ENCODE data around the gene PRSS27. TPM values are rescaled to one million over a fixed set of nuclear protein-coding genes. Genes with fewer than 3 reads are reported as not detected.

The PRSS27 gene
- total and polyA plus RNA-seq, 2 donors (not counting 3 experiments of a cell fraction or from before 2014, with no cell fraction given) = 0.33 to 0.53 TPM

DNA sequence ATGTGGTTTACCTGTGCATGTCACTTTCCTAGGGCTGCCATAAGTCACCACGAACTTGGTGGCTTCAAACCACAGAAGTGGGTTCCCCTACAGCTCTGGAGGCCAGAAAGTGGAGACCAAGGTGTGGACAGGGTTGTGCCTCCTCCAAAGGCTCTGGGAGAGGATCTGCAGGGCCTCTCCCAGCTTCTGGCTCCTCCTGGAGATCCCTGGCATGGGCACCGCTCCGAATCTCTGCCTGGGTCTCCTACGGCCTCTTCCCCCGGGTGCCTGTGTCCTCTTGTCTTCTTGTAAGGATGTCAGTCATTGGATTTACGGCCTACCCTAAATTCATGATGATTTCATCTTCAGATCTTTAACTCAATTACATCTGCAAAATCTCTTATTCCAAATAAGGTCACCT lies 29.9 kb upstream of the PRSS27 start:
- H3K36me3 ChIP-seq (ENCODE audit: control insufficient read depth in 2 of 2, extremely low read depth in 1 of 2, insufficient read depth in 2 of 2, low read length in 2 of 2) = no peaks in the 10 kb centered on the region
- H3K9ac ChIP-seq (replicated peaks; ENCODE audit: extremely low read depth, insufficient read depth, low read length) = no peak overlapping the region
- dilution Hi-C loops (cut with MboI; ENCODE audit: extremely low pct_ligation_motif_present, low sequenced_read_pairs) = no loop called here
- no peaks in the 10 kb centered on the region for H3K27me3 ChIP-seq (ENCODE audit: control insufficient read depth in 2 of 2, insufficient read depth in 2 of 2, low read length in 2 of 2)
- peaks cover 19% of the 10 kb centered on the region for H3K4me1 ChIP-seq (ENCODE audit: control insufficient read depth, extremely low read depth, insufficient read depth, low read length)
- FAIRE-seq (no peak), DNase-seq (ENCODE audit: low read depth, low spot score) (no peak)
- intact Hi-C loops (cut with micrococcal nuclease) = loop anchor here (5.0 kb wide), 1 partner anchor 752 kb away; the partner anchor contains the start of gene CLUAP1
- H2AFZ ChIP-seq (ENCODE audit: low read depth, low read length) = no peak overlapping the region
- H3K79me2 ChIP-seq (ENCODE audit: control insufficient read depth, insufficient read depth, low read length) = peaks cover 21% of the 10 kb centered on the region
- H3K27ac ChIP-seq (ENCODE audit: insufficient read depth, low read depth, low read length) = no peak overlapping the region
- H3K9me3 ChIP-seq (replicated peaks; ENCODE audit: control insufficient read depth, insufficient read depth, low read length) = no peaks in the 10 kb centered on the region
- peaks cover 8% of the 10 kb centered on the region for H4K20me1 ChIP-seq (replicated peaks; ENCODE audit: control insufficient read depth, extremely low read depth, insufficient read depth, low read length)
- POLR2A ChIA-PET = no interaction called here
- no TSS peak for BruUV-seq (replicated peaks)
- H3K4me2 ChIP-seq (ENCODE audit: insufficient read depth, low read length) = no peak overlapping the region
- no peak overlapping the region for H3K4me3 ChIP-seq (replicated peaks in 1 of 3; ENCODE audit: insufficient read depth in 1 of 3, low read depth in 1 of 3, low read length in 3 of 3)
- no peak for TF ChIP-seq EZH2 (IDR thresholded peaks at IDR 0.05; ENCODE audit: borderline replicate concordance, low read depth, low read length, severe bottlenecking)
- no peak for TF ChIP-seq POLR2AphosphoS5 (IDR thresholded peaks at IDR 0.05; ENCODE audit: insufficient read depth, low read depth, low read length)
- TF ChIP-seq MYC (IDR thresholded peaks at IDR 0.05; ENCODE audit: low read depth, low read length) = no peak
- TF ChIP-seq, protein P1, sequence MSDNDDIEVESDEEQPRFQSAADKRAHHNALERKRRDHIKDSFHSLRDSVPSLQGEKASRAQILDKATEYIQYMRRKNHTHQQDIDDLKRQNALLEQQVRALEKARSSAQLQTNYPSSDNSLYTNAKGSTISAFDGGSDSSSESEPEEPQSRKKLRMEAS (IDR thresholded peaks at IDR 0.05; ENCODE audit: insufficient read depth, insufficient read length) = no peak
- TF ChIP-seq JUN (IDR thresholded peaks at IDR 0.05; ENCODE audit: borderline replicate concordance, insufficient read depth, insufficient read length, low read depth) = no peak
- TF ChIP-seq FOS (IDR thresholded peaks at IDR 0.05; ENCODE audit: borderline replicate concordance, insufficient read depth, low read length) = no peak
- no peak for TF ChIP-seq POLR2A (IDR thresholded peaks at IDR 0.05; ENCODE audit: low read depth, low read length)
- TF ChIP-seq GATA2 (IDR thresholded peaks at IDR 0.05; ENCODE audit: insufficient read depth, insufficient read length, low read depth, low read length) = no peak
- CTCF ChIA-PET = no interaction called here
- no peaks in the 10 kb centered on the region for H3K9me1 ChIP-seq (replicated peaks; ENCODE audit: control insufficient read depth, extremely low read depth, insufficient read depth, low read length)

DNA sequence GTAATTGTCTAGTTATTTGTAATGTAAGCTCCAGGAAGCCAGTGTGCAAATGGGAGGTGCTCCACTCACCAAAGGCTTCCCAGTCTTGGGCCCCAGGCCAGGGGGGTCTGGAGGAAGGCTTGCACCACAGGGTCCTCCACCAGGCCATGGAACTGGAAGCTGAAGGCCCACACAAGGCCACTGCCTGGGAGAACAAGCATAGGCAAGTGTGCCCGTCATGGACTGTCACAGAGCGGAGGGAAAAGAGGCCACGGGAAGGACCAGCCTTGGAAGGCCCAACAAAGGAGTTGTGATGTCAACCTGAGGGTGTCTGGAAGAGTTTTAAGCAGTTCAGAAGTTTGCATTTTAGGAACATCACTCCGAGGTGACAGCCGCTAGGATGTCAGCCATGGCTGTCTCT lies 29.5 kb upstream of the PRSS27 start:
- H3K4me2 ChIP-seq (ENCODE audit: insufficient read depth, low read length) = no peak overlapping the region
- CTCF ChIA-PET = no interaction called here
- no peak overlapping the region for H3K27ac ChIP-seq (ENCODE audit: insufficient read depth, low read depth, low read length)
- H3K27me3 ChIP-seq (ENCODE audit: control insufficient read depth in 2 of 2, insufficient read depth in 2 of 2, low read length in 2 of 2) = no peaks in the 10 kb centered on the region
- H3K9ac ChIP-seq (replicated peaks; ENCODE audit: extremely low read depth, insufficient read depth, low read length) = no peak overlapping the region
- no peak overlapping the region for H3K4me3 ChIP-seq (replicated peaks in 1 of 3; ENCODE audit: insufficient read depth in 1 of 3, low read depth in 1 of 3, low read length in 3 of 3)
- peaks cover 4% of the 10 kb centered on the region for H4K20me1 ChIP-seq (replicated peaks; ENCODE audit: control insufficient read depth, extremely low read depth, insufficient read depth, low read length)
- TF ChIP-seq EZH2 (IDR thresholded peaks at IDR 0.05; ENCODE audit: borderline replicate concordance, low read depth, low read length, severe bottlenecking) (no peak), MYC (IDR thresholded peaks at IDR 0.05; ENCODE audit: low read depth, low read length) (no peak), POLR2AphosphoS5 (IDR thresholded peaks at IDR 0.05; ENCODE audit: insufficient read depth, low read depth, low read length) (no peak), JUN (IDR thresholded peaks at IDR 0.05; ENCODE audit: borderline replicate concordance, insufficient read depth, insufficient read length, low read depth) (no peak), POLR2A (IDR thresholded peaks at IDR 0.05; ENCODE audit: low read depth, low read length) (no peak), FOS (IDR thresholded peaks at IDR 0.05; ENCODE audit: borderline replicate concordance, insufficient read depth, low read length) (no peak), GATA2 (IDR thresholded peaks at IDR 0.05; ENCODE audit: insufficient read depth, insufficient read length, low read depth, low read length) (no peak)
- TF ChIP-seq, protein P2, sequence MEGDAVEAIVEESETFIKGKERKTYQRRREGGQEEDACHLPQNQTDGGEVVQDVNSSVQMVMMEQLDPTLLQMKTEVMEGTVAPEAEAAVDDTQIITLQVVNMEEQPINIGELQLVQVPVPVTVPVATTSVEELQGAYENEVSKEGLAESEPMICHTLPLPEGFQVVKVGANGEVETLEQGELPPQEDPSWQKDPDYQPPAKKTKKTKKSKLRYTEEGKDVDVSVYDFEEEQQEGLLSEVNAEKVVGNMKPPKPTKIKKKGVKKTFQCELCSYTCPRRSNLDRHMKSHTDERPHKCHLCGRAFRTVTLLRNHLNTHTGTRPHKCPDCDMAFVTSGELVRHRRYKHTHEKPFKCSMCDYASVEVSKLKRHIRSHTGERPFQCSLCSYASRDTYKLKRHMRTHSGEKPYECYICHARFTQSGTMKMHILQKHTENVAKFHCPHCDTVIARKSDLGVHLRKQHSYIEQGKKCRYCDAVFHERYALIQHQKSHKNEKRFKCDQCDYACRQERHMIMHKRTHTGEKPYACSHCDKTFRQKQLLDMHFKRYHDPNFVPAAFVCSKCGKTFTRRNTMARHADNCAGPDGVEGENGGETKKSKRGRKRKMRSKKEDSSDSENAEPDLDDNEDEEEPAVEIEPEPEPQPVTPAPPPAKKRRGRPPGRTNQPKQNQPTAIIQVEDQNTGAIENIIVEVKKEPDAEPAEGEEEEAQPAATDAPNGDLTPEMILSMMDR (IDR thresholded peaks at IDR 0.05; ENCODE audit: extremely low read depth in 1 of 2, insufficient read depth in 1 of 2, low read depth in 1 of 2, low read length in 2 of 2) = no peak
- TF ChIP-seq, protein P1 (IDR thresholded peaks at IDR 0.05; ENCODE audit: insufficient read depth, insufficient read length) = no peak
- H3K4me1 ChIP-seq (ENCODE audit: control insufficient read depth, extremely low read depth, insufficient read depth, low read length) = peaks cover 14% of the 10 kb centered on the region
- BruUV-seq (replicated peaks) = no TSS peak
- H2AFZ ChIP-seq (ENCODE audit: low read depth, low read length) = no peak overlapping the region
- DNase-seq (ENCODE audit: low read depth, low spot score) (no peak), FAIRE-seq (no peak)
- no peaks in the 10 kb centered on the region for H3K9me3 ChIP-seq (replicated peaks; ENCODE audit: control insufficient read depth, insufficient read depth, low read length)
- dilution Hi-C loops (cut with MboI; ENCODE audit: extremely low pct_ligation_motif_present, low sequenced_read_pairs) = no loop called here
- H3K9me1 ChIP-seq (replicated peaks; ENCODE audit: control insufficient read depth, extremely low read depth, insufficient read depth, low read length) = no peaks in the 10 kb centered on the region
- intact Hi-C loops (cut with micrococcal nuclease) = no loop called here
- POLR2A ChIA-PET = no interaction called here
- peaks cover 16% of the 10 kb centered on the region for H3K79me2 ChIP-seq (ENCODE audit: control insufficient read depth, insufficient read depth, low read length)
- H3K36me3 ChIP-seq (ENCODE audit: control insufficient read depth in 2 of 2, extremely low read depth in 1 of 2, insufficient read depth in 2 of 2, low read length in 2 of 2) = no peaks in the 10 kb centered on the region

All from endothelial cell of umbilical vein (primary cell).